GM23338 (cell line): ENCODE results near the gene RHOF. TPM values are rescaled to one million over a fixed set of nuclear protein-coding genes. Genes with fewer than 3 reads are reported as not detected.
"Not testable (repeated sequence)": the region's sequence is repeated elsewhere in the genome, so short reads cannot be mapped to it uniquely, and the experiment has no call there.

Source experiments
- ATAC-seq: fragments of 200-7000 bp; cut with Tn5 transposase; 3 replicates; pipeline ENCODE4 v1.9.1; 2020
- DNase-seq: peaks from one replicate; pipeline ENCODE4 v3.0.0-alpha.2; 2015; ENCODE audit warnings: low spot score
- H2AFZ ChIP-seq: fragments of 200-600 bp; sonication (generic); 2 replicates; pipeline ENCODE4 v1.8.0; 2016; ENCODE audit warnings: antibody characterized with exemption, mild to moderate bottlenecking, moderate library complexity
- H3F3A ChIP-seq: fragments of 200-600 bp; sonication (generic); replicated peaks from 2 replicates; pipeline ENCODE4 v1.8.0; 2017; ENCODE audit warnings: antibody characterized with exemption, mixed run types, low read depth
- H3K27ac ChIP-seq: fragments of 200-600 bp; sonication (generic); 2 replicates; pipeline ENCODE4 v1.6.1; 2016; ENCODE audit warnings: low read depth
- H3K27me3 ChIP-seq: fragments of 200-600 bp; sonication (generic); 2 replicates; pipeline ENCODE4 v1.8.0; 2016; ENCODE audit warnings: mild to moderate bottlenecking, mixed run types, moderate library complexity; ENCODE audit not compliant: insufficient read depth
- H3K36me3 ChIP-seq: fragments of 200-600 bp; sonication (generic); 2 replicates; pipeline ENCODE4 v1.8.0; 2016; ENCODE audit warnings: mild to moderate bottlenecking; ENCODE audit not compliant: insufficient read depth
- H3K4me1 ChIP-seq: fragments of 200-600 bp; sonication (generic); 2 replicates; pipeline ENCODE4 v1.8.0; 2016; ENCODE audit warnings: mild to moderate bottlenecking, moderate library complexity; ENCODE audit not compliant: insufficient read depth
- H3K4me2 ChIP-seq: fragments of 200-600 bp; sonication (generic); 2 replicates; pipeline ENCODE4 v1.7.1; 2017; ENCODE audit warnings: mixed run types
- H3K4me3 ChIP-seq: fragments of 200-600 bp; sonication (generic); 2 replicates; pipeline ENCODE4 v1.6.1; 2016; ENCODE audit warnings: mixed run types
- H3K79me2 ChIP-seq: fragments of 200-600 bp; sonication (generic); replicated peaks from 2 replicates; pipeline ENCODE4 v1.8.0; 2017; ENCODE audit warnings: mild to moderate bottlenecking; ENCODE audit not compliant: insufficient read depth
- H3K9me2 ChIP-seq: fragments of 200-600 bp; sonication (generic); 2 replicates; pipeline ENCODE4 v1.8.0; 2017; ENCODE audit not compliant: insufficient read depth
- H4K20me1 ChIP-seq: fragments of 200-600 bp; sonication (generic); replicated peaks from 2 replicates; pipeline ENCODE4 v1.8.0; 2017; ENCODE audit warnings: mild to moderate bottlenecking; ENCODE audit not compliant: insufficient read depth
- H3K27ac Mint-ChIP-seq: 2 replicates; pipeline ENCODE4 v1.8.0; 2020; ENCODE audit warnings: inconsistent platforms, mild to moderate bottlenecking, moderate library complexity, mixed read lengths
- H3K27me3 Mint-ChIP-seq: 3 replicates; pipeline ENCODE4 v1.8.0; 2022; ENCODE audit warnings: low read depth, mild to moderate bottlenecking, moderate library complexity, mixed read lengths, inconsistent platforms; ENCODE audit not compliant: insufficient read depth, poor library complexity
- H3K36me3 Mint-ChIP-seq: 3 replicates; pipeline ENCODE4 v1.8.0; 2021; ENCODE audit warnings: low read depth, mild to moderate bottlenecking, inconsistent platforms, moderate library complexity, mixed read lengths
- H3K4me1 Mint-ChIP-seq: 3 replicates; pipeline ENCODE4 v1.8.0; 2020; ENCODE audit warnings: mild to moderate bottlenecking, inconsistent platforms, mixed read lengths
- H3K4me3 Mint-ChIP-seq: 3 replicates; pipeline ENCODE4 v1.8.0; 2021; ENCODE audit warnings: moderate library complexity, mild to moderate bottlenecking, inconsistent platforms, mixed read lengths
- H3K9me3 Mint-ChIP-seq: 3 replicates; pipeline ENCODE4 v1.8.0; 2020; ENCODE audit warnings: moderate library complexity, mild to moderate bottlenecking, inconsistent platforms, mixed read lengths
- CTCF ChIP-seq, 2 experiments: fragments of 200-600 bp in 1 of 2; sonication (generic) in 1 of 2; conservative IDR thresholded peaks; 2 replicates each; pipeline versions ENCODE4 v1.5.1 to v1.6.1; 2016 to 2017; ENCODE audit warnings: antibody characterized with exemption in 2 of 2, low read depth in 2 of 2, mild to moderate bottlenecking in 2 of 2, moderate library complexity in 1 of 2
- POLR2AphosphoS5 ChIP-seq: IDR thresholded peaks from 2 replicates; pipeline ENCODE4 v1.6.1; 2016; ENCODE audit warnings: antibody characterized with exemption, low read depth
- STAT1 ChIP-seq: IDR thresholded peaks from one replicate; pipeline ENCODE4 v1.6.1; 2016; ENCODE audit warnings: antibody characterized with exemption; ENCODE audit not compliant: unreplicated experiment
- ZNF331 ChIP-seq: fragments of 250-450 bp; sonication (Bioruptor Pico); IDR thresholded peaks from 2 replicates; pipeline ENCODE4 v1.5.0; 2020; ENCODE audit warnings: low read depth, mild to moderate bottlenecking, moderate library complexity
- polyA plus RNA-seq: library from polyadenylated mRNA; unstranded; fragments of >200 nt; fragmentation: Nextera tagmentation; extraction: Ambion mirVana; gene quantifications from 2 replicates; pipeline ENCODE4 v1.2.1, GENCODE V29; 2016
- total RNA-seq: library from RNA; depleted of rRNA; stranded (reverse); fragments of >200 nt; shearing (Covaris generic); gene quantifications from 2 replicates; pipeline ENCODE4 v1.2.3, GENCODE V29; 2014
- TF ChIP-seq, protein P1 (sequence below): IDR thresholded peaks from 2 replicates; pipeline ENCODE4 v1.6.1; 2016; ENCODE audit warnings: antibody characterized with exemption

The RHOF gene
- total and polyA plus RNA-seq, 2 experiments from 2014 or later, result 10.5 to 53.4 TPM

- H3K4me1 ChIP-seq, result peaks cover 19% of the 10 kb centered on the region
- H3K79me2 ChIP-seq, result peaks cover 8% of the 10 kb centered on the region
- no peaks in the 10 kb centered on the region for H3K9me3 Mint-ChIP-seq
- TF ChIP-seq ZNF331 (CRISPR knock-in tag) (no peak), POLR2AphosphoS5 (no peak), STAT1 (no peak), CTCF (conservative IDR thresholded peaks at IDR 0.05; ENCODE audit: low read depth in 2 of 2) (0 out of 4 replicates have a peak, but pooled peaks of 1 of the 2 experiments have one; percentile 4)
- TF ChIP-seq, protein P1, sequence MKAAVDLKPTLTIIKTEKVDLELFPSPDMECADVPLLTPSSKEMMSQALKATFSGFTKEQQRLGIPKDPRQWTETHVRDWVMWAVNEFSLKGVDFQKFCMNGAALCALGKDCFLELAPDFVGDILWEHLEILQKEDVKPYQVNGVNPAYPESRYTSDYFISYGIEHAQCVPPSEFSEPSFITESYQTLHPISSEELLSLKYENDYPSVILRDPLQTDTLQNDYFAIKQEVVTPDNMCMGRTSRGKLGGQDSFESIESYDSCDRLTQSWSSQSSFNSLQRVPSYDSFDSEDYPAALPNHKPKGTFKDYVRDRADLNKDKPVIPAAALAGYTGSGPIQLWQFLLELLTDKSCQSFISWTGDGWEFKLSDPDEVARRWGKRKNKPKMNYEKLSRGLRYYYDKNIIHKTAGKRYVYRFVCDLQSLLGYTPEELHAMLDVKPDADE, result no peak
- H3K9me2 ChIP-seq, result no peaks in the 10 kb centered on the region
- peak overlapping the region; percentile 94 for H3K4me2 ChIP-seq
- H3F3A ChIP-seq, result peaks cover 25% of the 10 kb centered on the region
- H3K4me3 Mint-ChIP-seq, result peak overlapping the region; percentile 75
- H3K4me1 Mint-ChIP-seq, result peaks cover 30% of the 10 kb centered on the region
- H3K27ac Mint-ChIP-seq, result no peak overlapping the region
- no peaks in the 10 kb centered on the region for H3K27me3 ChIP-seq
- DNase-seq (no peak), ATAC-seq (no peak)
- H3K27ac ChIP-seq, result no peak overlapping the region
- peaks cover 10% of the 10 kb centered on the region; the same call in 1 of the 2 replicates for H4K20me1 ChIP-seq
- H2AFZ ChIP-seq, result no peak overlapping the region
- peaks cover 27% of the 10 kb centered on the region for H3K27me3 Mint-ChIP-seq
- peaks cover 11% of the 10 kb centered on the region; the same call in 2 of the 3 replicates for H3K36me3 Mint-ChIP-seq
- no peaks in the 10 kb centered on the region for H3K36me3 ChIP-seq
- peak overlapping the region; percentile 83 for H3K4me3 ChIP-seq
Observed at GRCh38 chr12:121791671-121792551, 1.6 kb downstream of the RHOF start.

GRCh38 chr12:121790785-121791184 is 2.7 kb downstream of the RHOF start:
- not testable (repeated sequence) for H3K4me3 Mint-ChIP-seq, H3K27ac ChIP-seq, ATAC-seq, H3K27me3 ChIP-seq, H3K36me3 ChIP-seq, H3K36me3 Mint-ChIP-seq, H3K79me2 ChIP-seq, H3K4me3 ChIP-seq, DNase-seq, H2AFZ ChIP-seq, H3K9me3 Mint-ChIP-seq, H3K4me2 ChIP-seq, H3K9me2 ChIP-seq, H3K27ac Mint-ChIP-seq
- peaks cover 26% of the 10 kb centered on the region for H3K4me1 Mint-ChIP-seq
- H4K20me1 ChIP-seq, result peaks cover 17% of the 10 kb centered on the region; the same call in 1 of the 2 replicates
- H3K4me1 ChIP-seq, result peaks cover 13% of the 10 kb centered on the region
- peaks cover 19% of the 10 kb centered on the region for H3F3A ChIP-seq
- peaks cover 28% of the 10 kb centered on the region for H3K27me3 Mint-ChIP-seq
